GM18508 (cell line): ENCODE measurements around the gene JMJD1C.

Experiments
- ATAC-seq: cut with Tn5 transposase; IDR thresholded peaks from one replicate; pipeline ENCODE4 v1.9.1; 2021; ENCODE audit warnings: moderate number of reproducible peaks; ENCODE audit not compliant: insufficient read depth, unreplicated experiment

The JMJD1C gene

DNA sequence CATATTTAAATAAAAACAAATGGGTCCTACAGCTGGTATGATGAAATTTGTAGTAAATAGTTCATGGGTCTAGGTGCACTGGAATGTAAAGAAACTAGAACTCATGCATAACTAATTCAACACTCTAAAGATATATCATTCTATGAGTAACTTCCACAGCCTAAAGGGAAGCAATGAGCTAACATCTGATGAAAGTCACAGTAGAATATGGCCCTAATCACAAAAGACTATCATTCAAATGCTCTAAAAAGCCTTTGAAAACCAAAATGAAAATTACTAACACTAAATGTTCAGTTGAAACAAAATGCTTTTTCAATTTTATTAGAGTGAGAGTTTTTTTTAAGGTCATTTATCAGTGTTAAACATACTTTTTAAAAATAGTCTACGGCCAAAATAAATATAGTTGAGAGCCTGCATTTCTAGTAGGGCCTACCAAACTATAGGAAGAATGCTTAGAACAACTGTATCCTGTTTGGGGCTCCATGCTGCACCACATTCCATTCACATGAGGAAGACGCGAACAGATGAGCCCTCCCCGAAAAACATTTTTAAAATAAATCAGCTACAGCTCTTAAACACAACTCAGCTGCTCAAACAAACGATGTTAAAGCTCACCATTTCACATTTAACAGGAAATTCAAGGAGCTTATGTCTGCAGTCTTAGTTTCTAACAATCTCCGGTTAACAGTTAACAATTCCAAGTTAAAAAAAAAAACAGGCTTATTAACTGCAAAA lies 198.2 kb downstream of the JMJD1C start:
- no peak for ATAC-seq

DNA sequence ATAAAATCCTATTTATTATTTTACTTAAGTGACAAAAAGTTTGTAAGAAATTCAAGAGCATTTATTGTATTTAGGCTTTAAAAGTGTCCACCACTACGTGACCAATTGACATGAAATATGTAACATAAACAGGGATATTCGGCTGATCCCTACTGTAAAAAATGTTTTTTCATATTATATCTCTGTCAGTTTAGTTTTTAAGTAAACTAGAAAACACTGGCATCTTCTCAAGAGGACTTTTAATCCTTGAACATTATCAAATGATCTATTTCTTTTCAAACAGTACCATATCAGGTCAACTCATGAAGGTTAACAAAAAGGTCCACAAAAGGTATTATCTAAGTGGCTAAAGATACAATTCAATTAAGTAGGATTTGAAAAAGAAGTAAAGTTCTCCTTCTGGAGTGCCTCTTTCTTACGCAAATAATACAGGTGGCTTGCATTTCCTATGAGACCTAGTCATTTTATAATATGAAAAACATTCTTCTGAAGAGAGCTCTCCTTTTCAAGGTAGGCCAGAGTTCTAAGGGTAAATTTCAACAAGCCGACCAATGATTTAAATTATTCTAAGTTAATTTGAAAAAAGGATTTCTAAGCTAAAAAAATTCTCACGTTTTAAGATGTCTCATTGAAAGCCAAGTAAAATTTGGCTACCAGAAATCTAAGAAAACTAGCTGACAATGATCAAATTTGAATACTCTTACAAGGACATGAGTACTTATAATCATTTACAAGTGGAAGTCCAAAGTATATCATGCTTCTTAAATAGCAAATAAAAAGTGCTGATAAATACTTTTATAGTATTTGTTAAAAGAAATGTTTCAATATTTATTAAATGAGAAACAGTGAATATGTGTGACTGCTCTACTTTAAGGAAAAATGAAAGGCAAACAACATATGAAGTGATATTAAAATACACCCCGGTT lies 199.1 kb downstream of the JMJD1C start:
- ATAC-seq, result no peak

DNA sequence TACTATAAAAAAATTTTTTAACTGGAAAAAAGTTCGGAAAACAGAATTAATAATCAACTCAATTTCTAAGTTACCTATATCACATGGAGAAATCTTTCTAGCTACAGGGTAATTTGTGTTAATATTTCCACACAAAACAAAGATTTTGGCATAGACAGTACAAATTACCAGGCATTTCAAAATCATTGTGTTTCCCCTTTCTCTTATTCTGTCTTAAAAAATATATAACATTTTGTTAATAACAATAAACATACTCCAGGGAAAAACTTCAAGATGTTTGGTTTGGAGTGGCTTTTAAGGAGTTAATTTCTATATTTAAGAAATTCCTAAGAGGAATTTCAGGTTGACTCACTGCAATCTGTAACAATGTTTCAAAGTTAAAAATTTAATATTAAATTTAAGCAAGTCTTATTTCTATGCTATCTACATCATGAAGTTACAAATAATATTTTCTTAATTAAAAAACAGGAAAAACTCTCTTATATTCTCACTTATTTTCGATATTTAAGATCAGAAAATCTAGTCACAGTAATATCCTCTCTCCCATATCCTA lies 200.0 kb downstream of the JMJD1C start:
- ATAC-seq, result no peak

DNA sequence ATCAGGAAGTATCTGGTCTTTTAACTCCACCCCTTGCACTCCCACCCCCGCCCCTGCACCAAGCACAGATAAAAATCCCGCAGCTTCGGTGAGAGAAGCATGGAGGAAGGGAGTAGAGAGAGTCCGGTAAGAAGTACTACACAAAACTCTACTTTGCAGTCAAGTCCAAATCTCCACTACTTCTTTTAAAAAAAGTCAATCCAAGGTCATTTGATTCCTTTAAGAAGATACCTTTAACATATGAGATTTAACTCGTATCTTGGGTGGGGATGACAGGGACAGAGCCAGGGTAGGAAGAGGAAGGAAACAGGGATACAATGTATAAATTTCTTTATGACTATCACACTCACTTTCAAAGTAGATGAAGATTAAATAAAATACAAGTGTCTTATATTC lies 200.6 kb downstream of the JMJD1C start:
- ATAC-seq, result no peak

DNA sequence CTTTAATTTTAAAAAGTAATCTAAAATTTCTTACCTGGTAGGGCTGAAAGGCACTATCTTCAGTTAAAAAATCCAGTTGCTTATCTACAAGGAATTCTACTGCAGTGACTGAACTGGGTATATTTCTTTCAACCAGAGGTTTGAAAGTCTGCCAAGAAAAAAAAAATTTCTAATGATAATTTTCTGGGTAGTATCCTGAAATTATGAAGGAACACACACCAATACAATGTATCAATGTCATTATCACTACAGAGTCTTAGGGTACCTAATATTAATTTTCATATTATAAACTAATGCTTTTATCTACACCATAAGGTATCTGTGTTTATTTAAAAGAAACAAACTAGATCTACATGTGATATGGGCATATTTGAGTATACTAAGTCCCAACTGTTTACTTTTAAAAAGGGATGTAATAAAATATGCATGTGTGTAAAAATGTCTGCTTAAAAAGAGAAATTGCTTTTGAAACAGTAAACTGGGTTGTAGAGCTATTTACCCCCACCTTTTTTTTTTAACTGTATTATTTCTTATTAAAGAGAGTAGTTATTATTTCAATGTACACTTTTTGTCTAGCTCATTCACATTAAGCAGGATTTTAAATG lies 201.1 kb downstream of the JMJD1C start:
- no peak for ATAC-seq

DNA sequence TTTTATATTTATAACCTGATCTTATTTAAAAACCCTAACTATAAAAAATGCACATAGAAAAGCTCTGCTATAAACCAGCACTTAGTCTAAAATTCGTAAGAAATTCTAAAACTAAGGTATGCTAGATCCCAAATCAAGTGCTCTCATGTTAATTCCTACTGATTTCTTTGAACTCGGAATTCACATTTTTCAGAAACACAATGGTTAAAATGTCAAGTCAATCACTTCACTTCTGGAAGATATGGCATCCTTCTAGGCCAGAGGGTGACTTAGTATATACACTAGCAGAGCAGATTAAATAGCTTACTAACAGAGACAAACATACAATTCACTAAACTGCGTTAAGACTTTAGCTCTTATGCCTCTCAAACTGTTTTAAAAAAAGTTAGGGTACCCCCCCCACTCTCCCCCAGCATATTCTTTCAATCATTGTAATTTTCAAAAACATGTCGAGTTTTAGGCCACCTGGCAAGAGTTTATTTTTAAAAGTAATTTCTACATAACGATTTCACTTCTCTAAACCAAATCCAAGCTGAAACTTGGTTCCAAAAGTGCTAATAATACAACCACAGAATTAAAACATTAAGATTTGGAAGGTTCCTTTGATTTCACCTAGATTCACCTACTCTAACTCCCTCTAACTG lies 203.2 kb downstream of the JMJD1C start:
- no peak for ATAC-seq

DNA sequence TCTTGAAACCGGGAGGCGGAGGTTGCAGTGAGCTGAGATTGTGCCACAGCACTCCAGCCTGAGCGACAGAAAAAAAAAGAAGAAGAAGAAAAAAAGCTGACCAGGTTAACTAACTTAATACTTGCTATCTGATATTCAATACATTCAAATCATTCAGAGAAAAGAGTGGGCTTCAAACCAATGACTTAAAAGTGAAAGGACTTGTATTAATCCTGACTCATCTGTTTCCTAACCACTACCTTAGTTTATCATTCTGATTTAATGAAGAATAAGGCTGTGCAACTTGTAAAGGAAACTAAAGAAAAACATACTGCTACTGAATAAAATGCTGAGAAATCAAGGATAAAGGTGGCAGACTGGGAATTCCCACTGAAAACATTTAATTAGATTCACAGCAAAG lies 204.3 kb downstream of the JMJD1C start:
- no peak for ATAC-seq

DNA sequence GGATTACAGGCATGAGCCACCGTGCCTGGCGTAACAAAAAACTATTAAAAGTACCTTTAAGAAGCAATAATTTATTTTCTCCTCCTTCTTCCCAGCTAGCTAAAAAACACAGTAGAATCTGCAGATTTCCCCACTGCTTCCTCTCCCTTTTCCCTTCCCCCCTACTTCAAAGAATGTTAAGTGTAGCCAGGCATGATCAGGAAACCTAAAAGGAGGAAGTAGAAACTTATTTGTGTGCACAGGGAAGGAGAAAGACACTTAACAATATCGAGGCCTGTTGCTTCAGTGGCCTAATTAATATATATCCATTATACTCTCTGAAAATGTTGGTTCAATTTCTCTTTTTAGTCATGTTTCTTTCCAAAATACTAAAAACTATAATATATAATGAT lies 204.9 kb downstream of the JMJD1C start:
- ATAC-seq, result no peak

DNA sequence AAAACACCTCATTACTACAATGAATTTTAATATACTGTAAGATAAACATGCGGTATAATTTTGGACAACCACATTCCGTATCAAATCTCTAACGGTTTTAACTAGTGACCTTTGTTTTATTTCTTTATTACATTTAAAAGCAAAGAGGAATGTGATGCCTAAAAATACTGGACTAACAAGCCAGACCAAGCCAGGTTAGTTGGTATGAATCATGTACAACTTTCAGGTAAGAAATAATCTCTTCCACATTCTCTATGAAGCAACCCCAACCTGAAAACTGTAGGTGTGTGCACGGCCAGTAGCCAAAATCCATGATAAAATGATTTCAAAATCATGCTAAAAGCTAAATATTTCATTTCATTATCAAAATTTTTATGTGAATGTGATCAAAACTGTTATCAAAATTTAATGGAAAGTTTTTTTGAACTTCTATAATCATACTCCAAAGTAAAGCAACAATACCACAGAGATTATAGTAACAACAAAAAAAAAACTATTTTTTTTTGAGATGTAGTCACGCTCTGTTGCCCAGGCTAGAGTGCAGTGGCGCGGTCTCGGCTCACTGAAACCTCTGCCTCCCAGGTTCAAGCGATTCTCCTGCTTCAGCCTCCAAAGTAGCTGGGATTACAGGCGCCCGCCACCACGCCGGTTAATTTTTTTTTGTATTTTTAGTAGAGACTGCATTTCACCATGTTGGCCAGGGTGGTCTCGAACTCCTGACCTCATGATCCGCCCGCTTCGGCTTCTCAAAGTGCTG lies 205.5 kb downstream of the JMJD1C start:
- no peak for ATAC-seq

DNA sequence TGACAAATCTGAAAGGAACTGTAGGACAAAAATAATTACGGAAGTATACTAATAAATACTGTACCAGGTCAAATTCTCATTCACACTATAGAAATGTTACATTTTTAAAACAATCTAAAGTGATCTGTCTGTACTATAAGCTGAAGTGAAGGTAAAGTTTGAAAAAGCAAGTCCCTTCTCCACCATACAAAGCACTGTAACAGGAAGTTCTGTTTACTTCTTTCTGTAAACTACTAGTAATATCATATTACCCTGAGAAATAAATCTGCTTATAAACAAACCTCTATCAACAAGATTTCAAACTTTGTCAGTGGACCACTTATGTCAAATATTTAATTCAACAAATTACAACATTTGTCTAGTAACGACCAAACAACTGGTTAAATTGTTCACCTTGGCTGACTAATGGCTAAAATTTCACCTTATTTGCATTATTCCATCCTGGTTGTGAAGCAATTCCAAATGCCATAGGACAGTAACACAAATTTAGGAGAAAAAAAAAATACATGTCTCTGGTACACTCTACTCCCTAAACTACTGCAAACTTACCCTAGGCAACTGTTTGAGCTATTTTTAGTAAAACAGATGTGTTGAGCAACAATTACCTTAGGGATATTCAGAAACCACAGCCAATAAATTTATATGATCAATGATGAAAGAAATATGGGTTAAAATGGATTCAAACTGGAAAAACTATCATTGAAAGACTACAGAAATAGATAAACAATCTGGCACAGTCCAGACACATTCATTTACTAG lies 206.7 kb downstream of the JMJD1C start:
- ATAC-seq, result no peak

DNA sequence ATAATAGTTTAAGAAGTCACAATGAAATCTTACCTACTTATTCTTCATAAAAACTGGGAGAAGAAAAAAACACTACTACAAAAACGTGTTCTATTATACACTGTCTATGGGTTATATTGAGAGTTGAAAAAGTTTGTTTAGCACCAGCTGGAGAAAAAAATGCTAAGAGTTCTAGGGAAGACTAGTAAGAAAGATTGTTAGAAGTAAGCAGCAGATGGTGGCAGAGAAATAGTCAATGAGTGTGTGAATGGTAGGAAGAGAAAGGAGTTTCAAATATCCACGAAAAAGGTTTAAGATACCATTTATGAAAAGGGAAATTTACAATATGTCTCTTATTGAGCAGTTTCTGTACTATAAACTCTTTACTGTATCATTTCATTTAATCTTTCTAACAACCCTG lies 208.0 kb downstream of the JMJD1C start:
- no peak for ATAC-seq

DNA sequence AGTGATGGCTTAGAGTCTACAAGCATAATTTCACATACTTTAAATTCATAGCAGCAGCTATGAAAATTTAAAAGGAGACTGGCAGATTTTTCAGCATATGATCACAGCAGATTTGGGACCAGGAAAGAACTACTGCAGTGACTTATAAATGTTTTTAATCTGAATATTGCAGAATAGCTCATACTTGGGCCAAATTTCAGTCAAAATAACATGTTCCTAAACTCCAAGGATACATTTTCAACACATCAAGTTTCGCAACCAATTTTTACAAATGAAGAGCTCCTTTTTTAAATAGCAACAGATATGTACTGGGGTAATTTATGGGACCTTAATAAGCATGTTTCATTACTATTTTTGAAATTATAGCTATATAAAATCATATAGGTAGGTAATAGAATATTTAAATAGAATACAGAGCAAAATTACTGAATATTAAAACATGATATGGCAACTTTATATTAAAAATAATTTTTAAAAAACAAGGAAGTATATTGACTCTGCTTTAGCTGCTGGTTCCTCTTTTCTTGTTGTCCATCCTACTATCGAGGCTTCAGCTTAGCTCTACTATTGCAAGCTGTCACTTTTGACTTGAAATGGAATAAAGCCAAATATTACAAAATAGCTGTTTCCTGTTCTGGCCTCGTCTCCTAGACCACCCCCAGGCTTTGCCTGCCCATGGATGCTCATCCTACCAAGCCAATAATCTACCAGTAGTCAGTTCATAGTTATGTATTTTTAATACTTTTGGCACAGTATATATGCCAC lies 209.6 kb downstream of the JMJD1C start:
- no peak for ATAC-seq

DNA sequence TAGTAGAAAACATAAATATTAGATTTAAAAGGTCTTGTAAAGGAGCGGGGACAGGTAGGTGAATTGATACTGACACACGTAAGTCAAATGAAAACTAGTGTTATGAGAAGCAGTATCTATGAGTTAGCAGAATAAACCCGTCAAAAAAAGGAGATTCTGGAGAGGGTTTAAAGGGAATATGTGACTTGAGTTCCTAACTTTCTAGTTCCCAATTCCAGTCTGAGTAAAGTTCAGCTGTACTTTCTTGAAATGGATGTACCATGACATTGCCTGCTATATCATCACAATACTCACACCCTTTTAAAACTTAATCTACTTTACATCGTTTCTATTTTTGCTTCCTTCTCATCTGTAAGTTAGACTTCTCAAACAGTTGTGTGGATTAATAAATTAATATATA lies 210.5 kb downstream of the JMJD1C start:
- ATAC-seq, result no peak

DNA sequence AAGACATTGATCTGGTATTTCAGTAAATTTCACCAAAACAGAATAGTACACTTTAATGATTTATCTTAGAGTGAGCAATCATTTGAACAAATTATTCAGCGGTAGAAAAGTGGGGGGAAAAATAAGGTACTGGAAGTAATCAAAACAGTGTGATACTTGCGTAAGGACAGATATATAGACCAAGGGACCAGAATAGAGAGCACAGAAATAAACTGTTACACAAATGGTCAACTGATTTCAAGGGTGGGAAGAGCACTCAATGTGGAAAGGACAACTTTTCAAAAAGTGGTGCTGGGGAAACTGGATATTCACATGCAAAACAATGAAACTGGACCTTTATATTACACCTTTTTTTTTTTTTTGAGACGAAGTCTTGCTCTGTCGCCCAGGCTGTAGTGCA lies 212.7 kb downstream of the JMJD1C start:
- ATAC-seq, result no peak

DNA sequence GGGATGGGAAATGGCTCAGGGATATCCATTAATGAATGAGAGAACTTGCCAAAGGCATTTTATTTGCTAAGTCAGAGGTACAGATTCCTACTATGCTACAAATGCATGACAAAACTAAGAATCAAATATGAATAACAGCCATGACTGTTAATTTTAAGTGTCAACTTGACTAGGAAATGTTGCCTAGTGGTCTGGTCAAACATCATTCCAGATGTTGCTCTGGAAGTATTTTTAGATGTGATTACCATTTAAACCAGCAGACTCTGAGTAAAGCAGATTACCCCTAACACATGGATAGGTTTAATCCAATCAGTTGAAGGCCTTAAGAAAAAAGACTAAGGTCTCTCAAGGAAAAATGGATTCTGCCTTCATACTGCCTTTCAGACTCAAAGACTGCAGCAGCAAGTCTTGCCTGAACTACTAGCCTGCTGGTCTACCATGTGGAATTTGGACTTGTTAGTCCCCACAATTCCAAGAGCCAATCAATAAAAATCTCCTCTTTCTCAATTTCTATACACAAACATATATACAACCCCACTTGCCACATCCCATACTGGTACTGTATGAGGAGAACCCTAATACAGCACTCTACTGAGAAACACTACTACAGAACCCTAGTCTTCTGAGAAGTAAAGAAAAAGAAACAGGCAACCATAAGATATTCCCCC lies 213.5 kb downstream of the JMJD1C start:
- ATAC-seq, result no peak

DNA sequence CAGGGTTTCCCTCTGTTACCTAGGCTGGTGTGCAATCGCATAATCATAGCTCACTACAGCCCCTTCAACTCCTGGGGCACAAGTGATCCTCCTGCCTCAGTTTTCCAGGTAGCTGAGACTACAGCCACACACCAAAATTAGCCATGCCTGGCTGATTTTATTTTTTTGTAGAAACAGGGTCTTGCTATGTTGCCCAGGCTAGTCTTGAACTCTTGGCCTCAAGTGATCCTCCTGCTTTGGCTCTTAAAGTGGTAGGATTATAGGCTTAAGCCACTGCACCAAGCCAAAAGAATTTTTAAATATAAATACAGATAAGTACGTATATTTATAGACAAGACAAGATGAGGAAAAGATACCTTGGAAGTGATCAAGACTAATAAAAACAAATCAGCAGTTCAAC lies 215.7 kb downstream of the JMJD1C start:
- ATAC-seq, result no peak

DNA sequence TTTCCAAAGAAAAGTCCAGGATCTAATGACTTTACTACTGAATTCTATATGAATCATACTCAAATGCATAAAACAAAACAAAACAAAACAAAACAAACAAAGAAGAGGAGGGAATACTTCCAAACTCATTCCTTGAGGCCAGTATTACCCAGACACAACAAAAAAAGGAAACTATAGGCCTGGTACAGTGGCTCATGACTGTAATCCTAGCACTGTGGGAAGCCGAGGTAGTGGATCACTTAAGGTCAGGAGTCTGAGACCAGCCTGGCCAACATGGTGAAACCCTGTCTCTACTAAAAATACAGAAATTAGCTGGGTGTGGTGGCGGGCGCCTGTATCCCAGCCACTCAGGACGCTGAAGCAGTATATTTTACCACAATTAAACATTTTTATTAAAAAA lies 218.0 kb downstream of the JMJD1C start:
- ATAC-seq, result no peak

DNA sequence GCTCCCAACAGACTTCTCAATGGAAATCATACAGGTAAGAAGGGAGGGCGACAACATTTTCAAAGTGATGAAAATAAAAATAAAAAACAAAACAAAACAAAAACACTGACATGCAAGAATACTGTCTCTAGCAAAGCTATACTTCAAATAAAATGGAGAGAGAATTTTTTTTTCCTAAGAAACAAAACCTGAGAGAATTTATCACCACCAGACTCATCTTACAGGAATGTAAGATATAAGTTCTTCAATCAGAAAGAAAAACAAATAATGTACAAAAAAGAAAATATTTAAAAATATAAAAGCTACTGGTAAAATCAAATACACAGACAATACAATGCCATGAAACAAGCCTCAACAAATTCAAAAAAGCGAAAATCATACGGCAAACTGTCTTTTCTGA lies 219.4 kb downstream of the JMJD1C start:
- no peak for ATAC-seq
